WTC11 (cell line): ENCODE measurements around the gene SNRNP70. TPM values are rescaled to one million over a fixed set of nuclear protein-coding genes. Genes with fewer than 3 reads are reported as not detected.

Experiments used
- AFF4 ChIP-seq: sonication (generic); formaldehyde crosslinking; IDR thresholded peaks from 2 replicates; pipeline ENCODE4 v1.8.1; 2023; ENCODE audit warnings: mild to moderate bottlenecking, missing genetic modification reagents, borderline replicate concordance
- AR ChIP-seq: fragments of 250-450 bp; sonication (Bioruptor Pico); IDR thresholded peaks from 2 replicates; pipeline ENCODE4 v1.9.0; 2021; ENCODE audit warnings: mild to moderate bottlenecking
- ATF1 ChIP-seq: sonication (generic); formaldehyde crosslinking; IDR thresholded peaks from 2 replicates; pipeline ENCODE4 v1.8.1; 2023; ENCODE audit warnings: mild to moderate bottlenecking, moderate library complexity, missing genetic modification reagents
- ESRRA ChIP-seq: sonication (generic); formaldehyde crosslinking; IDR thresholded peaks from 2 replicates; pipeline ENCODE4 v1.8.1; 2022; ENCODE audit warnings: mild to moderate bottlenecking, missing genetic modification reagents, borderline replicate concordance
- ETV6 ChIP-seq: sonication (generic); formaldehyde crosslinking; IDR thresholded peaks from 2 replicates; pipeline ENCODE4 v1.8.1; 2022; ENCODE audit warnings: mild to moderate bottlenecking, missing genetic modification reagents
- JUN ChIP-seq: sonication (generic); formaldehyde crosslinking; IDR thresholded peaks from 2 replicates; pipeline ENCODE4 v1.8.0; 2023; ENCODE audit warnings: mild to moderate bottlenecking, missing genetic modification reagents
- KAT7 ChIP-seq: sonication (generic); formaldehyde crosslinking; IDR thresholded peaks from 2 replicates; pipeline ENCODE4 v1.8.1; 2023; ENCODE audit warnings: missing genetic modification reagents, mild to moderate bottlenecking, borderline replicate concordance
- MAX ChIP-seq: sonication (generic); formaldehyde crosslinking; IDR thresholded peaks from 2 replicates; pipeline ENCODE4 v1.8.0; 2022; ENCODE audit warnings: mild to moderate bottlenecking, missing genetic modification reagents
- MYBL2 ChIP-seq: sonication (generic); formaldehyde crosslinking; IDR thresholded peaks from 2 replicates; pipeline ENCODE4 v1.8.1; 2023; ENCODE audit warnings: mild to moderate bottlenecking, moderate library complexity, missing genetic modification reagents
- NFATC4 ChIP-seq: fragments of 250-450 bp; sonication (Bioruptor Pico); IDR thresholded peaks from 2 replicates; pipeline ENCODE4 v1.9.0; 2021; ENCODE audit warnings: mild to moderate bottlenecking
- PRRX2 ChIP-seq: fragments of 250-450 bp; sonication (Bioruptor Pico); IDR thresholded peaks from 2 replicates; pipeline ENCODE4 v1.8.0; 2021; ENCODE audit warnings: mild to moderate bottlenecking
- SOX15 ChIP-seq: fragments of 250-450 bp; sonication (Bioruptor Pico); IDR thresholded peaks from 2 replicates; pipeline ENCODE4 v1.9.0; 2021; ENCODE audit warnings: mild to moderate bottlenecking
- TEAD1 ChIP-seq: sonication (generic); formaldehyde crosslinking; IDR thresholded peaks from 2 replicates; pipeline ENCODE4 v1.8.0; 2022; ENCODE audit warnings: mild to moderate bottlenecking, missing genetic modification reagents
- ZMAT4 ChIP-seq: fragments of 250-450 bp; sonication (Bioruptor Pico); IDR thresholded peaks from 2 replicates; pipeline ENCODE4 v1.9.0; 2021; ENCODE audit warnings: mild to moderate bottlenecking
- ZNF121 ChIP-seq: sonication (generic); formaldehyde crosslinking; IDR thresholded peaks from 2 replicates; pipeline ENCODE4 v1.8.0; 2023; ENCODE audit warnings: missing genetic modification reagents
- ZNF263 ChIP-seq: sonication (generic); formaldehyde crosslinking; IDR thresholded peaks from 2 replicates; pipeline ENCODE4 v1.8.1; 2022; ENCODE audit warnings: low read depth, mild to moderate bottlenecking, moderate library complexity, missing genetic modification reagents
- ZNF396 ChIP-seq: fragments of 250-450 bp; sonication (Bioruptor Pico); IDR thresholded peaks from 2 replicates; pipeline ENCODE4 v1.8.0; 2021; ENCODE audit warnings: mild to moderate bottlenecking, moderate library complexity, borderline replicate concordance
- ZNF423 ChIP-seq: fragments of 250-450 bp; sonication (Bioruptor Pico); IDR thresholded peaks from 2 replicates; pipeline ENCODE4 v2.1.2; 2022; ENCODE audit warnings: mild to moderate bottlenecking, moderate library complexity
- ZNF425 ChIP-seq: fragments of 250-450 bp; sonication (Bioruptor Pico); conservative IDR thresholded peaks from 2 replicates; pipeline ENCODE4 v1.9.0; 2021; ENCODE audit warnings: mild to moderate bottlenecking
- ZNF532 ChIP-seq: fragments of 250-450 bp; sonication (Bioruptor Pico); IDR thresholded peaks from 2 replicates; pipeline ENCODE4 v1.9.0; 2021; ENCODE audit warnings: mild to moderate bottlenecking, borderline replicate concordance
- total RNA-seq: library from RNA; stranded (reverse); gene quantifications from 3 replicates; pipeline ENCODE4 v1.2.3, GENCODE V29; 2021
- TF ChIP-seq, protein P1 (sequence below): sonication (generic); formaldehyde crosslinking; IDR thresholded peaks from 2 replicates; pipeline ENCODE4 v1.8.0; 2023; ENCODE audit warnings: mild to moderate bottlenecking, missing genetic modification reagents

The SNRNP70 gene
- total RNA-seq, 1 experiment from 2014 or later: 266 TPM

DNA sequence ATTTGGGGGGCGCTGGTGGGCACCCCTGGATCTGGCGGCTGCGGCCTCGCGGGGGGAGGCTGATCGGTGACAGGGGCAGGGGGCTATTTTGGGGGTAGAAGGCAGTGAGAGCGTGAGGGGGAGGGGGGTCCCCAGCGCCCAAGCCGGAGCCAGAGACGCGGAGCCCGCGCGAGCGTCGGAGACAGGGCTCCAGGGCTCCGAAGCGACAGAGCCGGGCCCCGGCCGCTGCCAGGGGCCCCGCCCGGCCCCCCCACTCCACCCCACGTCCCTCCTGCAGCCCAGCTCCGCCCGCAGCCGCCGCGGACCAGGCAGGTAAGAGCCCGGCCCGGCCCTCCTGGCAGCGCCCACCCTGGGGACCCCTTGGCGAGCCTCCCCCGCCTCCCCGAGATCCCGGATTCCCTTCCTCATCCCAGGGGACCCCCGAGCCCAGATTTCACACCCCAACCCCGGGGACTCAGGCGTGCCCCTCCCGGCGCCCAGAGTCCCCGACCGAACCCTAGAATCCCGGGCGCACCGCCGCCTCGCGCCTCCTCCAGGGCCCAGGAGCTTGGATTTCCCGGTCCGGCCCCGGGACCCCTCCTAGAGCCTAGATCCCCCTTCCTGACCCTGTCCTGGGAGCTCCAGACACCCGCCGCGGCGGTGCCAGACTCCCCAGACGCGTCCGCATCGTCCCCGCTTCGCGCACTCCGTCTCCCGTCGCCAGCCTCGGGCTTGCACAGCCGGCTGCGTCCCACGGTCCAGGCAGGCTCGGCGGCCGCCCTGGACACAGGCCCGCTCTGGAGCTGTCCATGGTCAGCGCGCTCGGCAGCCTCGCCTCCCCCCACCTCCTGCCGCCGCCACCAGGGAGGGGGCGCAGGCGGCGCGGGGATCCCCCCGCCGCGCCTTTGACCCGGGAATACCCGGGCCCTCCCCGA lies 34.4 kb downstream of the SNRNP70 start, which contains the start of gene PPFIA3 (continued):
- TF ChIP-seq ZNF532 (no peak), MAX (CRISPR knock-in tag) (0 out of 2 replicates have a peak, but pooled peaks have one; percentile 33), AFF4 (no peak), ZNF423 (CRISPR knock-in tag) (no peak), AR (CRISPR knock-in tag) (no peak), KAT7 (0 out of 2 replicates have a peak, but pooled peaks have one; percentile 48), MYBL2 (CRISPR knock-in tag) (0 out of 2 replicates have a peak, but pooled peaks have one; percentile 30), ATF1 (CRISPR knock-in tag) (no peak), ZMAT4 (CRISPR knock-in tag) (no peak), ZNF425 (no peak), TEAD1 (0 out of 2 replicates have a peak, but pooled peaks have one; percentile 49), ZNF263 (CRISPR knock-in tag) (no peak), JUN (CRISPR knock-in tag) (peak; percentile 85; the same call in 1 of the 2 replicates), ZNF396 (no peak), ETV6 (CRISPR knock-in tag) (no peak), PRRX2 (CRISPR knock-in tag) (no peak), ESRRA (CRISPR knock-in tag) (peak; percentile 61; the same call in 1 of the 2 replicates), NFATC4 (CRISPR knock-in tag) (no peak), ZNF121 (CRISPR knock-in tag) (0 out of 2 replicates have a peak, but pooled peaks have one; percentile 47), SOX15 (CRISPR knock-in tag) (no peak)
- TF ChIP-seq, protein P1, sequence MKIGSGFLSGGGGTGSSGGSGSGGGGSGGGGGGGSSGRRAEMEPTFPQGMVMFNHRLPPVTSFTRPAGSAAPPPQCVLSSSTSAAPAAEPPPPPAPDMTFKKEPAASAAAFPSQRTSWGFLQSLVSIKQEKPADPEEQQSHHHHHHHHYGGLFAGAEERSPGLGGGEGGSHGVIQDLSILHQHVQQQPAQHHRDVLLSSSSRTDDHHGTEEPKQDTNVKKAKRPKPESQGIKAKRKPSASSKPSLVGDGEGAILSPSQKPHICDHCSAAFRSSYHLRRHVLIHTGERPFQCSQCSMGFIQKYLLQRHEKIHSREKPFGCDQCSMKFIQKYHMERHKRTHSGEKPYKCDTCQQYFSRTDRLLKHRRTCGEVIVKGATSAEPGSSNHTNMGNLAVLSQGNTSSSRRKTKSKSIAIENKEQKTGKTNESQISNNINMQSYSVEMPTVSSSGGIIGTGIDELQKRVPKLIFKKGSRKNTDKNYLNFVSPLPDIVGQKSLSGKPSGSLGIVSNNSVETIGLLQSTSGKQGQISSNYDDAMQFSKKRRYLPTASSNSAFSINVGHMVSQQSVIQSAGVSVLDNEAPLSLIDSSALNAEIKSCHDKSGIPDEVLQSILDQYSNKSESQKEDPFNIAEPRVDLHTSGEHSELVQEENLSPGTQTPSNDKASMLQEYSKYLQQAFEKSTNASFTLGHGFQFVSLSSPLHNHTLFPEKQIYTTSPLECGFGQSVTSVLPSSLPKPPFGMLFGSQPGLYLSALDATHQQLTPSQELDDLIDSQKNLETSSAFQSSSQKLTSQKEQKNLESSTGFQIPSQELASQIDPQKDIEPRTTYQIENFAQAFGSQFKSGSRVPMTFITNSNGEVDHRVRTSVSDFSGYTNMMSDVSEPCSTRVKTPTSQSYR: no peak
